Vagina (tissue), 2 donors: ENCODE measurements around the gene SLC7A14.

Experiments
- CTCF ChIP-seq, 3 experiments: fragments of 450-650 bp in 2 of 3; fragments of 200-600 bp in 1 of 3; sonication (generic) in 1 of 3; IDR thresholded peaks; one replicate each; pipeline ENCODE4 v1.5.1; 2017 to 2019; ENCODE audit warnings: antibody characterized with exemption in 3 of 3, mild to moderate bottlenecking in 2 of 3, moderate library complexity in 2 of 3
- POLR2A ChIP-seq, 2 donors: fragments of 450-650 bp; IDR thresholded peaks; one replicate each; pipeline ENCODE4 v1.6.1; 2017; ENCODE audit warnings: antibody characterized with exemption in 2 of 2, mild to moderate bottlenecking in 2 of 2, moderate library complexity in 2 of 2
- POLR2AphosphoS5 ChIP-seq, 2 donors: sonication (generic); formaldehyde crosslinking; IDR thresholded peaks; one replicate each; pipeline ENCODE4 v1.9.0; 2017; ENCODE audit warnings: antibody characterized with exemption in 2 of 2, mild to moderate bottlenecking in 2 of 2, low read depth in 1 of 2; ENCODE audit not compliant: insufficient read depth in 1 of 2

- TF ChIP-seq CTCF (IDR thresholded peaks at IDR 0.05) (no peak), POLR2A (IDR thresholded peaks at IDR 0.05) (no peak), POLR2AphosphoS5 (IDR thresholded peaks at IDR 0.05; ENCODE audit: insufficient read depth in 1 of 2, low read depth in 1 of 2) (no peak)
Measured at GRCh38 chr3:170421758-170422157, 164.1 kb downstream of the SLC7A14 start.
